Medulla oblongata (tissue), 1 donor: ENCODE results near the gene ECT2.
"Not testable (repeated sequence)": the region's sequence is repeated elsewhere in the genome, so short reads cannot be mapped to it uniquely, and the experiment has no call there.

Experiments
- DNase-seq: peaks from one replicate; pipeline ENCODE4 v3.0.0-alpha.2; 2015; ENCODE audit errors: extremely low spot score

ECT2 gene

DNA sequence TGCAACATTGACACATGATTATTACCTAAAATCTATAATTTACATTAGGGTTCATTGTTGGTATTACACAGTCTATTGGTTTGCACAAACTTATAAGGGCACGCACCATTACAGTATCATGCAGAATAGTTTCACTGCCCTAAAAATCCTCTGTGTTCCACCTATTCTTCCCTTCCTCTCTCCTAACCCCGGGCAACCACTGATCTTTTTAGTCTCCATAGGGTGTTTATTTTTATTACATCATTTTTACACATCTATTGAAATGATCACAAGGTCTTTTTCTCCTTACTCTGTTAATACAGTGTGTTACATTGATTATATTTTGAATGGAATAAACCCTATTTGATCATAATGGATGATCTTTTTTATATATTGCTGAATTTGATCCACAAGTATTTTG lies 15.5 kb upstream of the ECT2 start:
- no peak for DNase-seq

DNA sequence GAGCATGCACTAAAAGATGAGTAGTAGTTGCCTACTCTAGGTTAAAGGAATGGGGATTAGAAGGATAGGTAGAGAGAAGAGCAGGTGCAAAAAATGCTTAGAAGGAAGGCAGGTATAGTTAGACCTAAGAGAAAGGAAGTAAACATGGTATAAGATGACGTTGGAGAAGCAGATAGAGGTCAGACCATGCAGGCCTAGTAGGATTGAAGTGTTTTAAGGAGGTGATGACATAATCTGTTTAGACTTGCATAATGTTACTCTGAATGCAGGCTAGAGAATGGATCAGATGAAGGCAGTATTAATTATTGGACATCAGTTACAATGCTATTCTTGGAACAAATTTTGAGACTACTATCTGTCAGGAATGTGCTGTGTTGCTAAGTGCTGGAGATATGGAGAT lies 11.1 kb upstream of the ECT2 start:
- no peak for DNase-seq

DNA sequence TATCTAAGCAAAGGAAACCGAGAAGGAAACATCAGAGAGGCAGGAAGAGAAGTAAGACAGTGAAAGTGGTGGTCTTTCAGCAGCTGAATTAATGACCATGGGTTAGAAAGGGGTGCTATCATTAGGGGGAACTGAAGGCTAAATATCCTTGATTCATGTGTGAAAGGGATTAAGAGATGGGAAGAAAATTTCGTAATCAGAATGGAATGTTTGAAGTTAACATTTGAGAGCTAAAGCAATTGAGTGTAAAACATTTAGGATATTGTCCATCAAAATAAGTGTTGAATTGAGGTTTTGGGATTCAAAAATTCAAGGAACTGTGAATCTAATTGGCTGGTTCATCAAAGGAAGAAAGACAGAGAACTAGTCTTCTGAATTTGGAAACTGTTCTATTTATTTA lies 4.1 kb upstream of the ECT2 start:
- DNase-seq: no peak

DNA sequence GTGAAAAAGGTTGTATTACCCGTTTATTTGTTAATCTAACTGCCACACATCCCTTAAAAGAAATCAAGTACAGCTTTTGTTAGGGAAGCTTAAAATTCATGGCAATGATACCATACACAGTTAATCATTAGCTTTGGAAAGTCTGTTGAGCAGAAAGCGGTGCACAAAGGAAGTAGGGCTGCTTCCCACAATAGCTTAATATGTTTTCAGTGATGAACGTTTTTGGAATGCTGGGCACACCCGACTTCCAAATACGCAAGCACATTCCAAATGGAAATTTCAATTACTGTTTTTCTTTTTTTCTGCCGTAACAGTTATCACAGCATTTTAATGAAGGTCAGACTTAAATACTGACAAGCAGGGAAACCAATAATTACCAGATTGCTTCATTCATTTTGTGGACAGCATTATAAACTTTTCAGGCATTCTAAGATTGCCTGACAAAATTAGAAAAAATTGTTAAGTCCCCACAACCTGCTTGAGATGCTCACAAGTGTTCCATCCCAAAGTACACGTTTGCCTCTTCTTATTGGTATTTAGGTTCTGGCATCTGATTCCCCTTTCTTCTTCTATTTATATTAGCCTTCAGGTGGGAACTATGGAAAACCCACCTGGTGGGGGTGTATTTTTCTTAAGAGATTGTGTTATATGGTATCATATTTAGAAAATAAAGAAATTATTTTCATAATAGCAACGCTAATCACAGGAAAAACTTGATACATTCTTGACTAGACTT lies 1.1 kb upstream of the ECT2 start:
- DNase-seq: peak; percentile 30

DNA sequence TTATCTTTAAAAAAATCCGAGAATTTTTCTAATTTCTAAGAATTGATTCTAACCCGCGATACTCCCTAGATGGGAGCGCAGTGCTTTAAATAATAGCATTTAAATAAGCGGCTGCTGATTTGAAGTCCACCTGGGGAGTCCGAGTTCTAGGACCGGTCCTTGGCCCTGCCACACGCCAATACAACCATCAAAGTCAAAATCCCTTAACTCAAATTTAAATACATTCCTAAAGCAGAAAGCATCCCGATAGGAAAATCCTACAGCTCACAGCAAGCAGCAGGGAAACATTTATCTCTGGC lies 508 bp upstream of the ECT2 start:
- no peak for DNase-seq

DNA sequence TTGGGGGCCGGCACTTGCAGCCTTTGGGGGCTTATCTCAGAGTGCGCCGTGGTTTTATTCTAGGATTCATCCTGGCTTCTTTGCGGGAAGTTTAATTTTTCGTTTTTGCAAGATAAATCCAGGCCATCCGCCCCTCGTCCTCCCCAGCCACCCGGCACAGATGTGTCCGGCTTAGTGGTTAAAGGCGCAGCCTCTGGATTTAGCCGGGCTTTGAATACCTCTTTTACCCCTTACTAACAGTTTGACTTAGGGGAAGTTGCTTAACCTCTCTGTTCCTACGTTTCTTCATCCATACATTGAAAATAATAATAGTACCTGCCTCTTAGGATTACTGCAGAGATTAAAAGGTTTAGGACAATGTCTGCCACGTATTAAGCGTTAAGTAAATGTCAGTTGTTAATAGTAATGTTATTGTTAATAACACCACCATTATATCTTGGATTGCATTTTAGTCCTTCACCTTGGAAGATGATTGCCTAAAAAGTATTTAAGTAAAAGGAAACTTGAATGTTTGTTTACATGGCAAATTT lies 714 bp downstream of the ECT2 start:
- DNase-seq: peak; percentile 6

DNA sequence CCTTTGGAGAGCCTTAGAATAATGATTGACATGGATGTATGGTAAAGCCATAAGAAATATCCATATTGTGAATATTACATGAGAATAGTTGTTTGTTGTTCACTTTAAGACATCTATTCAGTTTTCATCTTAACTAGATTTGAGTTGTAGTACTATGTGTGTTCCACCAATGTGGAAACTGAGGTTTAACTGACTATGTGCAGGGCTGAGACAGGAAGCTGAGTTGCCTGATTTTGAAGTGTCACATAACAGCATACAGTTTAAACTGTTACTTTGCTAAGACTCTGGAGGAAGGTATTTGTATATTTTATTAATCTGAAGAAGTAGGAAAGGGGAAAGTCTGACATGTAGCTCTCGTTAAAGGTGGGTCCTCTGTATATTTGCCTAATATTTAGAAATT lies 2.1 kb downstream of the ECT2 start:
- no peak for DNase-seq

DNA sequence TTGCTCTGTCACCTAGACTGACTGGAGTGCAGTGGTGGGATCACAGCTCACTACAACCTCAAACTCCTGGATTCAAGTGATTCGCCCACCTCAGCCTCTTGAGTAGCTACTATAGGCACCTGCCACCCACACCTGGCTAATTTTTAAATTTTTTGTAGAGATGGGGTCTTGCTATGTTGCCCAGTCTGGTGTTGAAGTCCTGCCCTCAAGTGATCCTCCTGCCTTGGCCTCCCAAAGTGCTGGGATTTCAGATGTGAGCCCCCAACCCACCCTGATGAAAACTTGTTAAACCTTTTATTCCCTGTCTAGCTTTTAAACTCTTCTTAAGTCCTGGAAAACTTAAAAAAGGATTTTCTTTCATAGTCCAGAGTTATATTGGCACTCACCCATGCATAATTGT lies 2.6 kb downstream of the ECT2 start:
- DNase-seq: no peak

DNA sequence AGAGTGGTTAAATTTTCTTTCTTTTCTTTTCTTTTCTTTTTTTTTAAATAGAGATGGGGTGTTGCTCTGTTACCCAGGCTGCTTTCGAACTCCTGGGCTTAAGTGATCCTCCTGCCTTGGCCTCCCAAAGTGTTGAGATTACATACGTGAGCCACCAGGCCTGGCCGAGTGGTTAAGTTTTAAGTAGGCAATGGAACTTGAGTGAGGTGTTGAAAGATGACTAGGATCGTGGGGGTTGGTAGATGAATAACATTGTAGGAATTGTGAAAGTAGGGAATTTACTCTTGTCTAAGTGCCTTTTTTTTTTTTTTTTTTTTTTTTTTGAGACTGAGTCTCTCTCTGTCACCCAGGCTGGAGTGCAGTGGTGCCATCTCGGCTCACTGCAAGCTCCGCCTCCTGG lies 9.9 kb downstream of the ECT2 start:
- DNase-seq: not testable (repeated sequence)

DNA sequence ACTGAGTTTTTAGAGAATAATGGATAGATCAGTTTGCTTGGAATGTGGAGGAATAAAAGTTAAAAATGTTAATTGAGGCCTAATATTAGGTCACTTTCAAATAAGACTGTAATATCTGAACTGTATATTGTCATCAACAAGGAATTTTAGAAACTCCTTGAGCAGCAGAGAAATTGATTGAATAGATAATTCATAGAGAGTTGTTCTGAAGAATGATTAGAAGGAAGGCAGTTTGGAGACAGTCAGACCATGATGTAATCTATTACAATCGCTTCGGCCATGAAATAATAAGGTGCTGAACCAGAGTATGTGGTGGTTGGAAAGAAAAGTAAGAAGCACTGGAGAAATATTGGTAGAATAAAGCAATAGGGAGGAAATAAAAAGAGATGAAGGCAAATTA lies 15.7 kb downstream of the ECT2 start:
- no peak for DNase-seq

DNA sequence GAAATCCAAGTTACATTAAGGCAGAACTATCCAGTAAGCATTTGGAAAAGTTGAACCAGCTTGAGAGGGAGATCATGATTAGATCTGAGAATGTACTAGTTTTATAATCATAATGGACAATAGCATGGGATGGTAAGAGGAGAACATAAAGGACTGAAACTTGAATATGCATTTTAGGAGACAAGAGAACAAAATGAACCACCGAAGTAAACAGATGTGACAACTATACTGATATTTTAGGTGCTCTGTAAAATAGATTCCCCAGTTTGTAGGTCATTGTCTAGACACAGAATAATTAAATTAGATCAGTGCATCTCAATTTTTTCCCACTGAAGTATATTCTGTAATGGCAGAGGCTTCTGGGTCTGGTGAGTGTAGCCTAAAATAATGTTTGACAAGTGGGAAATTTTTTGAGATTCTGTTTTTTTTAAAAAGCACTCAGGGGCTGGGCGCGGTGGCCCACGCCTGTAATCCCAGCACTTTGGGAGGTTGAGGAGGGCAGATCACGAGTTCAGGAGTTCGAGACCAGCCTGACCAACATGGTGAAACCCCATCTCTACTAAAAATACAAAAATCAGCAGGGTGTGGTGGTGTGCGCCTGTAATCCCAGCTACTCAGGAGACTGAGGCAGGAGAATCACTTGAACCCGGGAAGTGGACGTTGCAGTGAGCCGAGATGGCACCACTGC lies 16.3 kb downstream of the ECT2 start:
- no peak for DNase-seq

DNA sequence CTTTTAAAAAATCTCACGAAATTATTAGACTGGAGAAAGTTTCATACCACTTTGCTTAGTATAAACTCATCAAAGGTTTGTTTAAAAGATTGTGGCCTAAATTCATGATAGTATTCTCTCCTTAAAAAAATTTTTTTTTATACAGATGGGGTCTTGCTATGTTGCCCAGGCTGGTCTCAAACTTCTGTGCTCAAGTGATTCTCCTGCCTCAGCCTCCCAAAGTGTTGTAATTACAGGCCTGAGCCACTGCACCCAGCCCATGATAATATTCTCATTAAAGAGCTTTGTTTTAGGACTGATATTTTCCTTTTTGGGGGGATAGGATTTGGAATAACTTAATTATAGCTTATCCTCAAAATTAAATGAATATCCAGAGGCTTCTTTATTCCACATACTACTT lies 19.9 kb downstream of the ECT2 start:
- no peak for DNase-seq

DNA sequence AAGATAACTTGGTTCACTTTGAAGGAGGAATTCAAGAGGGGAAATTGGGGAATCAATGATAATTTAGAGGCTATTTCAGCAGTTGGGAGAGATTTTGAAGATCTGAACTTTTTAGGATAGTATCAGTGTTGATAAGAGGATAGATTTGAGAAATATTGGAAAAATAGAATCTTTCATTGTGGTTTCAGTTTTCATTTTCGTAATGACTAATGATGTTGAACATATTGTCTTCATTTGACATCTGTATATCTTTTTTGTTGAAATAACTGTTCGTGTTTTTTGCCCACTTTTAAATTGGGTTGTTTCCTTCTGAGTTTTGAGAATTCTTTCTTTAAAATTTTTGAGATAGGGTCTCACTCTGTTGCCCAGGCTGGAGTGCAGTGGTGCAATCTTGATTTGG lies 21.1 kb downstream of the ECT2 start:
- no peak for DNase-seq

DNA sequence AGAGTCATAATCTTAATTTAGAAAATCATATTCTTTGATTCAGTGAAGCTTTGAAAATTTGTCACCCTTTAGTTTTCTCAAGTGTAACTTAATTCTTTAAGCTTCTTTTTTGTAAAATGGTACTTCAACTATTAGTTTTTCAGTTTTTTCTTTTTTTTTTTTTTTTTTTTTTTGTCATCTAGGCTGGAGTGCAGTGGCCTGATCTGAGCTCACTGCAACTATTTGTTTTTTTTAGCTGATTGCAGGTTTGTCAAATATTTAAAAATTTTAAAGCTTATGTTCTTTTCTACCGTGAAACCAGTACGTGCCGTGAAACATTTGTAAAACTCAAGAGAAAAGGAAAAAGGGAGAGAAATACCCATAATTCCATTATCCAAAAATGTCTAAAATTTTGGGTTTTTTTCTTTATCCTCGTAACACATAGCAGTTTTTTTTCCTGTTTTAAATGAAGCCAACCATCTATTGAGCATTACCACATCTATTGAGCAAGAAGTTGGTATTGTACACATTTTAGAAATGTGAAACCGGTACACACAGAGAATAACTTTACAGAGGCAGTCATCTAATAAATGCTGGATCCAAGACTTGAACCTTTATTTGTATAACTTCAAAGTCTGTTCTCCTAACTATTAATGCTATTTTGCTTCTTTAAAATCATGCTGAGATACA lies 25.7 kb downstream of the ECT2 start:
- DNase-seq: no peak

DNA sequence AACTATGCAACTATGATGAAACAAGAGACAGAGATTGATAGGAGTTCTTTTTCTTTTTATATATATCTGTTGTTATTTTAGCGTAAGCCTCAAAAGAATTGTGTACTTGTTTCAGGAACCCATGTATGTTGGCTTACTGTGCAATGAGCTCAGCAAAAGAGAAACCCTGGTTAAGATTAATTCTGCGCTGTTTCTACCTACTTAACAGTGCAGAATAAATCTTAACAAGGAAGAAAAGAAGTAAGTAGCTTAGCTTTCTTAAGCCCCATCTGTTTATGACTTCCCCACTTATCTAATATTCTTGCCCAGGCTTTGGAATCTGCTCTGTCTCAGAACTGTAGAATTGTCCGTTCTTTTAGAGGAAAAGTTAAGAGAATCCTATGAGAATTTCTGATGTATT lies 27.4 kb downstream of the ECT2 start:
- DNase-seq: no peak

DNA sequence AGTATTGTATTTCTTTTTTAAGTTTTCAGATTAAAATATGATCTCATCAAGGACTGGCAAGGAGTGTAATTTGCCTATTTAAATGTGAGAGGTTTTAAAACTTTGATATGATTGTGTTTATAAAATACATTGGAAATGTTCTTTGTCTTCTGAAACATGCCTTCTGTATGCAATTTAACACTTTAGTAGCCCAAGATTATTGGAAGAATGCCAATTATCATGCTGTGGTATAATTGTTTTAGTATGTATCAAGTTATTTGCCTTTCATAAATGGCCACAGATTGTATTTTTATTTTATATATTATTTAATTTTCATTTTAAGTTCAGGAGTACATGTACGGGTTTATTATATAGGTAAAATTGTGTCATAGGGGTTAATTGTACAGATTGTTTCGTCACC lies 31.7 kb downstream of the ECT2 start:
- no peak for DNase-seq

DNA sequence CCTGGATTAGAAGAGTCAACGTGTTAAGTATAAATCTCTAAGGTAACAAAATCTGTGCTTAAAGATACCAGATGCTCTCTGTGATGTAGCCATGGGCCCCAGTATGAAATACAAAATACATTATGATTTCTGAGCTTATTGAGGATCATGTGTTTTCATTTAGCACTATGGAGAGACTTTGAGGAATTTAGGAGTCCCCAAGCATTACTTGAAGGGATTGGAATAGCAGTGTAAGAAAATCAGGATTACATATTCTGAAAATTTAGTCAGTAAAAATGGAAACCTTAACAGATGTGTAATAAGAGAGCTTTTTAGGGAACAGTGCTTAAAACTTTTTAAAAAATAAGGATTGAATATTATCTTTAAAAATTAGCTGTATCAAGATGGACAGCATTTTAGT lies 35.5 kb downstream of the ECT2 start:
- no peak for DNase-seq

DNA sequence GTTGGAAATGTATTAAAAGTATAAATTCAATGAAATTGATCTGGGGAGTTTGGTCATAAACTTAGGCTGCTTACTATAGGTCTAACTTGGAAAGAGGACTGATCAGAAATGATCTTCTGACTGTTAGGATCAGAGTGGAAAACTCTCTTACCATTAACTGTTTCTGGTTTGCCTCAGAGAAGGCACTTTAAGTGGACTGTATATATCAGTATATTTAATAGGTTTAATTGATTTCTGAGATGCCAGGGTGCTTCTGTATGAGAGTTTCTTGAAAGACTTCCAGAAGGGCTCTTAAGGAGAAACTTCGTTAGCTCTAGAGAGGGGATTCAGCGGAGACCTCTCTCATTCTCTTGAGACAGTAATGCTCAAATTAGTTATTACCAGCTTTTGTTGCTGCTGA lies 36.5 kb downstream of the ECT2 start:
- DNase-seq: no peak

DNA sequence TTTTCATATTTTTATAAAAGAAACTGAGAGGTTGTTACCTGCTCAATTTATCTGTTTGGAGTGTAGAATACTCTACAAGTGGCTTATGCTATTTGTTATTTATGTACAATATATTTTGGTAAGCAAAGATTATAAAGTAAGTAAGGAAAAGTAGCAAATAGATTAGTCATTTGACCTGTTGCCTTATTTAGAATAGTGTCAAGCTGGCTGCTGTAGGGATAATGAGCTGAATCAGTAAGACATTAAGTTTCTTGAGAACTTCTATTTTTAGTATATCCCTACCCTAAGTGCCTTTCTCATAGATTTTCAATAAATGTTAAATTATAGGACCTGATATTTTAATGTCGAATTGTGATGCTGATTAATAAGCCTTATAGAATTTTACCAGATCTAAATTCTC lies 37.2 kb downstream of the ECT2 start:
- DNase-seq: no peak

DNA sequence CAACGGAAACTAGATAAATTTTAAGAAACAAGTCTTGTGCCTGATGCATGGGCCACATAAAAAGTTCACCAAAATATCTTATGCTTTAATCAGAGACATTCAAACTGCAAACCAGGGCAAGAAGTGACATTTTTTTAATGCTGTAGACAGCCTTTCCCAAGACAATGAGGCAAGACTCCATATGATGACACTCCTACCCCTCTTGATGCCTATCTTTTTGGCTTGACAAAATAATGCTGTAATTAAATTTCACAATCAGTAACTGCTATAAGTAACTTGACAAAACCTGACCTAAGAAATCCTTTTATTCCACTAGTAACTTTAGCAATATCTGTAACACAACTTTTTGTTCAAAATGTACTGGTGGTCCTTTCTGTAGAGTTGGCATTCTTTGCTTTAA lies 48.7 kb downstream of the ECT2 start:
- DNase-seq: no peak

DNA sequence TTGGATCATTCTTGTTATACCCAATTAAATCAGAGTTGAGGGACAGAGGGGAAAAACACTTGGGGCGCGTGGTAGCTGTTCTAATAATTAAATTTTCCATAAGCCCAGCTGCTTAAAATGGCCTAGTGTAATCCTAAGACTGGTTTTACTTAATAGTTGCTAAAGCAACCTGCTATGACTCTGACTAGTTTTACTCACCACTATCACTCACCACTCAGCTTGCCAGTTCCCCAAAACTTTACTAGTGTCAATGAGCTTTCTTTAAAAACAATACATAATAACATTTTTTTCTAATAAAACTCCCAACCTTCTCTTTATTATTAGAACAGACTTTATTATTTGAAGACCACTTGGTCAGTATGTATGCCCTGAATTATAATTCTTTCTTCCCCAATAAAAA lies 49.6 kb downstream of the ECT2 start:
- DNase-seq: no peak

DNA sequence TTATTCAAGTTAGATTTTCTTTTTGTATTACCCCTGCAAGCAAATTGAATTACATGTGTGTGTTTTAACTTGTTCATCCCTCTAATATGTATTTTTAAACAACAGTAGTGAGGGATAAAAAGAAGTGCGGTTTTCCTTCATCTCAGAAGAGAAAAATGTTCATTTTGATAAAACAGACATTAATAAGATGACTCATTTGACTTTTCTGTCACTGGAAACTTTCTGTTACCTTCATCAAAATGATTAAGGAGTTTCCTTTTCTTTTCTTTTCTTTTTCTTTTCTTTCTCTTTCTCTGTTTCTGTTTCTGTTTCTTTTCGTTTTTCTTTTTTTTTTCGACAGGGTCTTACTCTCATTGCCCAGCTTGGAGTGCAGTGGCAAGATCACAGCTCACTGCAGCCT lies 53.0 kb downstream of the ECT2 start:
- no peak for DNase-seq

DNA sequence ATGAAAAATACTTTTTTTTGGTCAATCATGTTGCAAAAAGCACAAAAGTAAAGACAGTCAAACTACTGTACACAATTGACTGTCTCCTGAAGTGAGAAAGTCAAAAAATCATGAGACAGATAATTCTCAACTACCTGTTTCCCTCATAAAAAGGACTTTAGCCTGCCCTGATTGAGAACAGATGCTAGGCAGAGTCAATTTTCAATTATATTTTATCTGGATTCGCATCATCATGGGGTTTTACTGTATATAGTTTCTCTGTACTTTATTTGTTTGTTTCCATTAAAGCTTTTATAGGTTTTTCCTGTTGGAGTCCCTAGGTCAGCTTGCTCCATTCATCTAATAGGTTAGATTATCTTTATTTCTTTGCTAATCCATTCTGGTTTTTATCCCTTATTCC lies 53.8 kb downstream of the ECT2 start:
- DNase-seq: no peak
